ENCODE measurements around the gene CCNA2. TPM values are rescaled to one million over a fixed set of nuclear protein-coding genes. Genes with fewer than 3 reads are reported as not detected.

CCNA2 gene
- total and polyA plus RNA-seq, 2 donors (not counting 3 experiments of a cell fraction or from before 2014, with no cell fraction given): 23.3 to 65.4 TPM

DNA sequence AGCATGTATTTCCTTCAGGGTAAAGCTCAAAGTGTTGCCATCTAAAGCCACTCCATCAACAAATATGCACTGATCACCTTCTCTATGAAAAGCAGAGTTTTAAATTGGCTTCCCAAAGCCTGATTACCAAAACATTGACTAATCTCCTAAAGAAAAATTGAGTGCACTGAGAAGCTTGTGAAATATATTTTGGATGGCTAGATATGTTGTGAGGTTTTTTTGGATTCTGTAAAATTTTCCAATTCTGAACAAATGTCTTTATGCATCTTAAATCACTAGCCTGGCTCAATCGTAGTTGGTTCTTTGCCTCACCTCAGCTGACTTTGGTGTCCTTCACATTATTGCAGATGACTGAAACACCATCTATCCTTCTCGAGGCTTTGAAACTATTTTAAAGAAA lies 37.5 kb downstream of the CCNA2 start:
- Histone ChIP-seq H3K79me2 (ENCODE audit: control insufficient read depth, insufficient read depth, low read length) (no peaks in the 10 kb centered on the region), H4K20me1 (replicated peaks; ENCODE audit: control insufficient read depth, extremely low read depth, insufficient read depth, low read length) (no peaks in the 10 kb centered on the region), H3K4me1 (ENCODE audit: control insufficient read depth, extremely low read depth, insufficient read depth, low read length) (peaks cover 21% of the 10 kb centered on the region), H3K27me3 (ENCODE audit: control insufficient read depth in 2 of 2, insufficient read depth in 2 of 2, low read length in 2 of 2) (peaks cover 0 to 2% of the 10 kb centered on the region in 2 experiments), H3K9me1 (replicated peaks; ENCODE audit: control insufficient read depth, extremely low read depth, insufficient read depth, low read length) (no peaks in the 10 kb centered on the region), H3K4me2 (ENCODE audit: insufficient read depth, low read length) (no peak overlapping the region), H3K9me3 (replicated peaks; ENCODE audit: control insufficient read depth, insufficient read depth, low read length) (no peaks in the 10 kb centered on the region), H3K27ac (ENCODE audit: insufficient read depth, low read depth, low read length) (no peak overlapping the region), H3K9ac (replicated peaks; ENCODE audit: extremely low read depth, insufficient read depth, low read length) (no peak overlapping the region), H2AFZ (ENCODE audit: low read depth, low read length) (no peak overlapping the region), H3K4me3 (replicated peaks in 1 of 3; ENCODE audit: insufficient read depth in 1 of 3, low read depth in 1 of 3, low read length in 3 of 3) (no peak overlapping the region), H3K36me3 (ENCODE audit: control insufficient read depth in 2 of 2, extremely low read depth in 1 of 2, insufficient read depth in 2 of 2, low read length in 2 of 2) (no peaks in the 10 kb centered on the region)
- TF ChIP-seq FOS (IDR thresholded peaks at IDR 0.05; ENCODE audit: borderline replicate concordance, insufficient read depth, low read length): no peak
- TF ChIP-seq CTCF (IDR thresholded peaks at IDR 0.05; ENCODE audit: extremely low read depth in 1 of 2, insufficient read depth in 1 of 2, low read depth in 1 of 2, low read length in 2 of 2): no peak
- TF ChIP-seq, protein P1, sequence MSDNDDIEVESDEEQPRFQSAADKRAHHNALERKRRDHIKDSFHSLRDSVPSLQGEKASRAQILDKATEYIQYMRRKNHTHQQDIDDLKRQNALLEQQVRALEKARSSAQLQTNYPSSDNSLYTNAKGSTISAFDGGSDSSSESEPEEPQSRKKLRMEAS (IDR thresholded peaks at IDR 0.05; ENCODE audit: insufficient read depth, insufficient read length): no peak
- TF ChIP-seq MYC (IDR thresholded peaks at IDR 0.05; ENCODE audit: low read depth, low read length): no peak
- no peak for TF ChIP-seq POLR2AphosphoS5 (IDR thresholded peaks at IDR 0.05; ENCODE audit: insufficient read depth, low read depth, low read length)
- TF ChIP-seq JUN (IDR thresholded peaks at IDR 0.05; ENCODE audit: borderline replicate concordance, insufficient read depth, insufficient read length, low read depth): no peak
- TF ChIP-seq GATA2 (IDR thresholded peaks at IDR 0.05; ENCODE audit: insufficient read depth, insufficient read length, low read depth, low read length): no peak
- no peak for TF ChIP-seq POLR2A (IDR thresholded peaks at IDR 0.05; ENCODE audit: low read depth, low read length)
- TF ChIP-seq EZH2 (IDR thresholded peaks at IDR 0.05; ENCODE audit: borderline replicate concordance, low read depth, low read length, severe bottlenecking): no peak
- no peak for DNase-seq (ENCODE audit: low read depth, low spot score)
- FAIRE-seq: no peak
- intact Hi-C loops (cut with micrococcal nuclease): no loop called here
- no TSS peak for BruUV-seq (replicated peaks)
- ChIA-PET POLR2A (no interaction called here), CTCF (no interaction called here)
- dilution Hi-C loops (cut with MboI; ENCODE audit: extremely low pct_ligation_motif_present, low sequenced_read_pairs): no loop called here

All from endothelial cell of umbilical vein (primary cell).